ENCODE results near the gene CNOT11.

- TF ChIP-seq NFE2L1 (CRISPR knock-in tag; IDR thresholded peaks at IDR 0.05; ENCODE audit: borderline replicate concordance): no peak
- TF ChIP-seq, protein P1, sequence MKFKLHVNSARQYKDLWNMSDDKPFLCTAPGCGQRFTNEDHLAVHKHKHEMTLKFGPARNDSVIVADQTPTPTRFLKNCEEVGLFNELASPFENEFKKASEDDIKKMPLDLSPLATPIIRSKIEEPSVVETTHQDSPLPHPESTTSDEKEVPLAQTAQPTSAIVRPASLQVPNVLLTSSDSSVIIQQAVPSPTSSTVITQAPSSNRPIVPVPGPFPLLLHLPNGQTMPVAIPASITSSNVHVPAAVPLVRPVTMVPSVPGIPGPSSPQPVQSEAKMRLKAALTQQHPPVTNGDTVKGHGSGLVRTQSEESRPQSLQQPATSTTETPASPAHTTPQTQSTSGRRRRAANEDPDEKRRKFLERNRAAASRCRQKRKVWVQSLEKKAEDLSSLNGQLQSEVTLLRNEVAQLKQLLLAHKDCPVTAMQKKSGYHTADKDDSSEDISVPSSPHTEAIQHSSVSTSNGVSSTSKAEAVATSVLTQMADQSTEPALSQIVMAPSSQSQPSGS (CRISPR knock-in tag; IDR thresholded peaks at IDR 0.05): no peak
- TF ChIP-seq, protein P2, sequence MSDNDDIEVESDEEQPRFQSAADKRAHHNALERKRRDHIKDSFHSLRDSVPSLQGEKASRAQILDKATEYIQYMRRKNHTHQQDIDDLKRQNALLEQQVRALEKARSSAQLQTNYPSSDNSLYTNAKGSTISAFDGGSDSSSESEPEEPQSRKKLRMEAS (IDR thresholded peaks at IDR 0.05): no peak
- TF ChIP-seq HDAC6 (IDR thresholded peaks at IDR 0.05; ENCODE audit: low read depth, low read length): no peak
- no peak for TF ChIP-seq POLR2A (IDR thresholded peaks at IDR 0.05; ENCODE audit: insufficient read depth in 1 of 2, low read depth in 2 of 2, low read length in 2 of 2)
- no peak for TF ChIP-seq EZH2 (conservative IDR thresholded peaks at IDR 0.05; ENCODE audit: low read depth, low read length)
Observed at GRCh38 chr2:101294861-101295260, 42.2 kb downstream of the CNOT11 start.

All from HepG2 (cell line).